Vagina (tissue), 2 donors: ENCODE results near the gene TRMU. TPM values are rescaled to one million over a fixed set of nuclear protein-coding genes. Genes with fewer than 3 reads are reported as not detected.

Experiments used
- DNase-seq, 2 donors: peaks; one replicate each; pipeline ENCODE4 v3.0.0-alpha.2; 2017; ENCODE audit errors: extremely low spot score in 2 of 2
- H3K27ac ChIP-seq: fragments of 200-600 bp; sonication (generic); one replicate; pipeline ENCODE4 v1.5.1; 2019
- H3K27me3 ChIP-seq: fragments of 200-600 bp; sonication (generic); one replicate; pipeline ENCODE4 v1.5.1; 2019
- H3K36me3 ChIP-seq, 2 donors: fragments of 200-600 bp; sonication (generic); one replicate each; pipeline ENCODE4 v1.5.1; 2017 to 2019
- H3K4me1 ChIP-seq: fragments of 200-600 bp; sonication (generic); one replicate; pipeline ENCODE4 v1.5.1; 2019
- H3K4me3 ChIP-seq, 2 donors: fragments of 200-600 bp; sonication (generic); 1 replicate in 1 of 2; 2 replicates in 1 of 2; pipeline ENCODE4 v1.5.1; 2016 to 2019
- H3K9me3 ChIP-seq: fragments of 200-600 bp; sonication (generic); one replicate; pipeline ENCODE4 v1.5.1; 2019
- CTCF ChIP-seq, 3 experiments: fragments of 450-650 bp in 2 of 3; fragments of 200-600 bp in 1 of 3; sonication (generic) in 1 of 3; IDR thresholded peaks; one replicate each; pipeline ENCODE4 v1.5.1; 2017 to 2019; ENCODE audit warnings: antibody characterized with exemption in 3 of 3, mild to moderate bottlenecking in 2 of 3, moderate library complexity in 2 of 3
- POLR2A ChIP-seq, 2 donors: fragments of 450-650 bp; IDR thresholded peaks; one replicate each; pipeline ENCODE4 v1.6.1; 2017; ENCODE audit warnings: antibody characterized with exemption in 2 of 2, mild to moderate bottlenecking in 2 of 2, moderate library complexity in 2 of 2
- POLR2AphosphoS5 ChIP-seq, 2 donors: sonication (generic); formaldehyde crosslinking; IDR thresholded peaks; one replicate each; pipeline ENCODE4 v1.9.0; 2017; ENCODE audit warnings: antibody characterized with exemption in 2 of 2, mild to moderate bottlenecking in 2 of 2, low read depth in 1 of 2; ENCODE audit not compliant: insufficient read depth in 1 of 2
- intact Hi-C: fragments of 100-400 bp; cut with DNase I; formaldehyde crosslinking; loops from one replicate; pipeline ENCODE4 v1.15.1; 2023
- total RNA-seq: library from RNA; depleted of rRNA; stranded (reverse); fragments of >200 nt; gene quantifications from one replicate; pipeline ENCODE4 v1.2.3, GENCODE V29; 2016

The TRMU gene
- total RNA-seq, 1 donor from 2014 or later = 37.1 TPM

DNA sequence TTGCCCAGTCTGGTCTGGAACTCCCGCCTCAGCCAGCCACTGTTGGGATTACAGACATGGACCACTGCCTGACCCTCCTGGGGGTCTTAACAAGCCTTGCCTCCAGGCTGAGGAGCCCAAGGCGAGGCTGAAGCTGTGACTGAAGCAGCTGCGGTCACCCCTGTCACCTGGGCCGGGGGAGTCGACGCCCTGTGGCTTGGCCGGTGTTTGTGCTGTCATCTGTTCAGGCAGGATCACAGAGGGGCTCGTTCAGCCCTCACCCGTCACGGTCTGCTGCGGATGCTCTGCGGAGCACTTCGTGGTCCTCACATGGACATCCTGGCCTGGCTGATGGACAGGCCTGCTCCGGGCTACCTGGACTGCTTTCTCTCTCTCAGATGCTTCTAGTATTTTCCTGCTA, 23.8 kb downstream of the TRMU start:
- Histone ChIP-seq H3K4me3 (no peak overlapping the region), H3K27me3 (no peaks in the 10 kb centered on the region), H3K27ac (no peak overlapping the region), H3K9me3 (no peaks in the 10 kb centered on the region), H3K36me3 (peaks cover 0 to 25% of the 10 kb centered on the region in 2 donors), H3K4me1 (peaks cover 4% of the 10 kb centered on the region)
- intact Hi-C loops = no loop called here
- no peak for DNase-seq
- TF ChIP-seq POLR2AphosphoS5 (IDR thresholded peaks at IDR 0.05; ENCODE audit: insufficient read depth in 1 of 2, low read depth in 1 of 2) (no peak), POLR2A (IDR thresholded peaks at IDR 0.05) (no peak), CTCF (IDR thresholded peaks at IDR 0.05) (no peak)

DNA sequence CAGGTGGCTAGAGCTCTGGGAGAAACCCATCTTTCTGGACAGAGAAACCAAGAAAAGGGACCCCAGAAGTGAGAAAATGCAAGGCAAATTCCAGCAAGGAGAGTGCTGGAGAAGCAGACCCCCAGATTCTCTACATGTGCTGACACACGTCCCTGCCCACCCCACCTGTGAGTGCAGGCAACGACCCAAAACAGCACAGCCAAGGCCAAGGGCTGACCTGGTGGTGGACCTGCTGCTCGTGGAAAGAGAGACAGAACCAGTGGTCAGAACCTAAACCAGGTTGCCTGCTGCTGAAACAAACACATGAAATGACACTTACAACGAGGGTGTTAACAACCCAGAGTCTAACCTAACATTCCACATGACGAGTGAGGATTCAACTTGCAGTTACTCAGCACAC, 24.6 kb downstream of the TRMU start:
- H3K4me1 ChIP-seq = no peaks in the 10 kb centered on the region
- H3K27me3 ChIP-seq = no peaks in the 10 kb centered on the region
- DNase-seq = no peak
- H3K9me3 ChIP-seq = no peaks in the 10 kb centered on the region
- H3K27ac ChIP-seq = no peak overlapping the region
- intact Hi-C loops = no loop called here
- H3K4me3 ChIP-seq = no peak overlapping the region
- peaks cover 0 to 27% of the 10 kb centered on the region in 2 donors for H3K36me3 ChIP-seq
- TF ChIP-seq POLR2AphosphoS5 (IDR thresholded peaks at IDR 0.05; ENCODE audit: insufficient read depth in 1 of 2, low read depth in 1 of 2) = no peak
- TF ChIP-seq POLR2A (IDR thresholded peaks at IDR 0.05) = no peak
- TF ChIP-seq CTCF (IDR thresholded peaks at IDR 0.05) = no peak

DNA sequence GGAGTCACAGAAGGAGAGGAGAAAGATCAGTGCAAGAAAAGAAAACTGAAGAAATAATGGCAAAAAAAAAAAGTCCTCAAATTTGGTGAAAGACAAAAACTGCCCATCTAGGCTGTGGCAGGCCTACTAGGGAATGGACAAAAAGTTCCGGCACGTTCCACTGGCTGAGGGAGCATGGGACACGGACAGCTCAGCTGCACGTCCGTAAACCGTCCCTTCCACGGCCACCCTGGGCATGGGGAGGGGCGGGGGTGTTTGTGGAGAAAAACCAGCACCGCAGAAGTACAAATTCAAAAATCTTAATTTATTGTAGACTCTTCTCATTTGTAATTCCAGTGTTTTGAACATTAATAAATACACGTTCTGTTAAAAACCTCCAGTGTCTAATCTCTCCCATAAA, 25.4 kb downstream of the TRMU start:
- DNase-seq = no peak
- Histone ChIP-seq H3K9me3 (no peaks in the 10 kb centered on the region), H3K36me3 (peaks cover 0 to 29% of the 10 kb centered on the region in 2 donors), H3K27ac (no peak overlapping the region), H3K27me3 (no peaks in the 10 kb centered on the region), H3K4me3 (no peak overlapping the region), H3K4me1 (no peaks in the 10 kb centered on the region)
- no peak for TF ChIP-seq POLR2A (IDR thresholded peaks at IDR 0.05)
- no peak for TF ChIP-seq POLR2AphosphoS5 (IDR thresholded peaks at IDR 0.05; ENCODE audit: insufficient read depth in 1 of 2, low read depth in 1 of 2)
- TF ChIP-seq CTCF (IDR thresholded peaks at IDR 0.05) = no peak
- intact Hi-C loops = no loop called here

DNA sequence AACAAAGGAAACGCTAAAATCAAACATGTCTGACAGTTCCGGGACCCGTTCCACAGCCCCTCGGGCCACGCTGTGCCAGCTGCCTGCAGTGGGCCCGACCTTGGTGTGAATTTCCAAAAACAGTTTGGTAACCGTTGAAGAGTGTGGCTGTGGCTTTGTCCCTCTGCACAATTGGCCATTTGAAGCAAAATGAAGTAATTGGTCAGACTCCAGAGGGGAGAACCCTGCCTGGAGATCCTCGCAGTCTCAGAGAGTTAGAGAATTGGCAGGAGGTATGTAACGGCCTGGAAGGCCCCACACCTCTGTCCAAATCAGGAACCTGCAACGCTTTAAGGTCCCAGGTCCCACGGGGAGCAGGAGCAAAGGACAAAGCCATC, 26.3 kb downstream of the TRMU start:
- Histone ChIP-seq H3K9me3 (no peaks in the 10 kb centered on the region), H3K27ac (no peak overlapping the region), H3K27me3 (no peaks in the 10 kb centered on the region), H3K4me3 (no peak overlapping the region), H3K4me1 (no peaks in the 10 kb centered on the region), H3K36me3 (peaks cover 0 to 22% of the 10 kb centered on the region in 2 donors)
- TF ChIP-seq POLR2A (IDR thresholded peaks at IDR 0.05) = no peak
- TF ChIP-seq CTCF (IDR thresholded peaks at IDR 0.05) = no peak
- no peak for TF ChIP-seq POLR2AphosphoS5 (IDR thresholded peaks at IDR 0.05; ENCODE audit: insufficient read depth in 1 of 2, low read depth in 1 of 2)
- intact Hi-C loops = no loop called here
- no peak for DNase-seq

DNA sequence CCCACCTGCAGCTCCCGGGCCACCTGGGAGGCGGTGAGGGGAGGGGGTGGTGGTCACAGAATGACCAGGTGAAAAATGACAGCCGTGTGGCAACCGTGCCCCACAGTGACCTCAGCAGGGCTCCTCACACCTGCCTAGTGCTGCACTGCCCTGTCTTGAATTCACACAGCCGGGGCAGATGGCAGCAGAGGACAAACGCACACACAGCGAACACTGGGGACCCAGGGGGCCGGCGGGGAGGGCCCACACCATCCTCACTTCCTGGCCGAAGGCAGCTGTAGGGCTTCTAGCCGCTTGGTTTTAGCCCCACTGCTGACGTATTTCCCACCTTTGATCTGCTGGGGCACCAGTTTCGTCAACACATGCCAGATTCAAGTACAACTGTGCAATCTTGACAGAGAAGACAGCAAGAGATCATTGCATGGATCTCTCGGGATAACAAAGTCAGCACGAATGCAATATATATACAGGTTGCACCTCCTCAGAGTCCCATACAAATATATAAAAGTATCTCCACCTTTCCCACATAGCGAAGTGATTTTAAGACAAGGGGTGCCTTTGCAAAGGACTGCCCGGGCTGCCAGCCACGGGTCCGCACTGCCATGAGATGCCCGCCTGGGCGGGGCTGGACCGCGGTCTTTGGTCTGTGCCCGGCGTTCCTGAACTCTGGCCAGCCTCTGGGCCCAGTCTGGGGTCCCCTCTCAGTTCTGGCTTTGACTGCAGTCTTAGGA, 26.9 kb downstream of the TRMU start:
- H3K4me3 ChIP-seq = no peak overlapping the region
- TF ChIP-seq POLR2AphosphoS5 (IDR thresholded peaks at IDR 0.05; ENCODE audit: insufficient read depth in 1 of 2, low read depth in 1 of 2) = no peak
- no peak for TF ChIP-seq POLR2A (IDR thresholded peaks at IDR 0.05)
- TF ChIP-seq CTCF (IDR thresholded peaks at IDR 0.05) = no peak
- H3K27ac ChIP-seq = no peak overlapping the region
- no peaks in the 10 kb centered on the region for H3K9me3 ChIP-seq
- DNase-seq = no peak
- H3K27me3 ChIP-seq = no peaks in the 10 kb centered on the region
- H3K36me3 ChIP-seq = peaks cover 0 to 20% of the 10 kb centered on the region in 2 donors
- no peaks in the 10 kb centered on the region for H3K4me1 ChIP-seq
- intact Hi-C loops = no loop called here
